GM19240 (cell line): ENCODE measurements around the gene CREBBP.

Experiments used
- DNase-seq: peaks from one replicate; pipeline ENCODE4 v3.0.0; 2011; ENCODE audit warnings: low spot score; ENCODE audit not compliant: insufficient read length

Gene CREBBP

GRCh38 chr16:3856367-3857141 lies 24.0 kb downstream of the CREBBP start:
- DNase-seq: no peak

GRCh38 chr16:3854750-3855541 lies 25.6 kb downstream of the CREBBP start:
- DNase-seq: no peak

GRCh38 chr16:3850544-3850899 lies 30.0 kb downstream of the CREBBP start:
- DNase-seq: no peak

DNA sequence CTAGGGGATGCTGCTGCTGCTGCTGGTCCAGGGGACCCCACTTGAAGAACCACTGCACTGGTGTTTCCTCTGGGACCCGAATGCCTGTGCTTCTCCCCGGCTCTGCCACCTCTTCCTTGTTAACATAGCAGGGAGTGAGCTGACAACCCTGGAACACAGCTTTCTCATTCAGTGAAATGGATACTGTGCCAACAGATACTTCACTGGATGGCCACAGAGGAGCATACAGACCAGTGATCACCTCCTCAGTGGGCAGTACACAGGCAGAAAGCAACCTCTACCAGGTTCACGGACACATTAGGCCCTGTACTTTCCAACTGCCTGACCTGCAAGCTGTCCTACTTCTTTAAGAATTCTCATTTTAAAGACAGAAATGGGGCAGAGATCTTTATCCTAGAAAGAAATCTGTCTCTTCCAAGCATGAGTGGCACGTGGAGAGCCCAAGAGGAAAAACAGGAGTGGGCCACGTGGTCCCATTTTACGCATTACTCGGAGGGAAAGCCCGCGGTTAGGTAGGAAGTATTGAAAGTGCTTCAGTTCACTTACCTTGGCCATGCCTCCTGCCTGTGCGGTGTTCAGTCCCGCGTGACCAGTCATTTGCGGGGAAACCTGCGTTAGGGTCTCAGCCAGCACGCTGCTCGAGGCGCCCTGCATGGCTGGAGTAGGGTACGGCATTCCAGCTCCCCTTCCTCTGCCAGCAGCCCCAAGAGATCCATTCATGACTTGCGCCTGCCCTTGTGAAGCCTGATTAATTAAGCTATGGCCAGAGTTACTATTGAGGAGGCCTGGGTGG lies 30.6 kb downstream of the CREBBP start:
- DNase-seq: no peak

DNA sequence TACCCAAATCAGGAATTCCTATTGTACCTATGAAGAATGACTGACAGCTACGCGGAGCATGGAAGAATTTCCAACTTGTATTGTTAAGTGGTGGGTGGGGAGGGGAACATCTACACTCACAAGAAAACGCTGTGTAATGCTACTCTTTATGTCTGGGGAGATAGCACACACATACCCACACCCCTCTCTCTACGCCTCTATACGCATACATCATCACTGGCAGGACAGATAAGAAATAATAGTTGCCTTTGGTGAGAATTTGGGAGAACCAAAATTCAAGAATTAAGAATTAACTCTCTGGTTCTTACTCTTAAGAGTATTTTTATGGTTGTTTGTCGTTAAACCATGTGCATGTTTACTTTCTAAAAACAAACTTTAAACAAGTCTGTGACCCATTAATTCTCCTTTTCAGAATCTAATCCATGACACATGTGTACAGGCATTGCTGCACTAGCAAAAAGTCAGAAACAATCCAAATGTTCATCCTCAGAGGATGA lies 33.9 kb downstream of the CREBBP start:
- DNase-seq: no peak

DNA sequence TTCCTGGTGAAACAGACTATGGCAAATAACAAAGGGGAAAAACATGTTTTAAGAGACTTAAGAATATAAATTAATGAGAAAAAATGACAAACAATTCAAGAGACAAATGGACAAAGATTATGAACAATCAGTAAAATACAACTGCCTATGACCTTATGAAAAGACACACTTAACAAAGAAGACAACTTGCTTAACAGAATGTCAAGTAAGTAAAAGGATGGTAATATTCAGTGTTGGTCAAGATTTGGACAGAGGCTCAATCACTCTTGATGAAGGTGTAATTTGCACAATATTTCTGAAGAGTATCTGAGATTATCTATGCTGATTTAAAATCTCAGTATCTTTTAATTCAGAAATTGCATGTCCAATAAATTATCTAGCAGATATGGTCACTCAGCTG lies 34.4 kb downstream of the CREBBP start:
- DNase-seq: no peak

GRCh38 chr16:3842994-3843393 lies 37.5 kb downstream of the CREBBP start:
- no peak for DNase-seq

DNA sequence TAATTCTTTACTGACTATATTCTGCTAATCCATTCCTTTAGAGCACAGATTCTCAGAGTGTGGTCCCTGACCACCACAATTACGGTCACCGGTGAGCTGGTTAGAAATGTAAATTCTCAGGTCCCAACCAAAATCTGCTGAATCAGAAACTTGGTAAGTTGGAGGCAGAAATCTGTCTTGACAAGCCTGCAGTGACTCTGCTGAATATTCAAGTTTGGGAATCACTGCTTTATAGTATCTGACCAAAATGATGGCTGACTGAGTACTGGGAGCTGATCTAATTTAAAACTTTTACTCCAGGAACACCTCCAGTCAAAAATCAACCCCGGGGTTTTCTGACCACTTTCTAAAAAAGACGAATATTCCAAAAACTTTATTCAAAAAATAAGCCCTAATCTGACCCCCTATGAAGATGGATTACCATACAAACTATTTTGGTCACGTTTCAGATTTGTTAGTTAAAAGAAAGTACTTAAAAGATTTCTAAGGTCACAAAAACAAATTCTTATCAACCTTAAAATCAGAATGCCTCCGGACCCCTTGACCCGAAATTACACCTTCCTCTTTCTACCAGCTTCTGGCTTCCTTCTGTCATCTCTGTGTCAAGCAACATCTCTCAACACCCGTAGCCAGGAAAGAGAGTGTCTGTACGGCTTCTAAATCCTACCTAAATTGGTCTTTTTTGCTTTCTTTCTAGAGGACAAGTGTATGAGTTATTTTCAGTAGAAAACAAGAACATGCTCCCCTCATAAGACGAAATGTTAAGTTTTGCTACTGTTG lies 38.6 kb downstream of the CREBBP start:
- DNase-seq: no peak

- DNase-seq: no peak
These were observed 40.9 kb downstream of the CREBBP start for GRCh38 chr16:3839402-3840184.

- DNase-seq: no peak
These were observed 41.7 kb downstream of the CREBBP start for GRCh38 chr16:3838600-3839401.

GRCh38 chr16:3837851-3838586 lies 42.5 kb downstream of the CREBBP start:
- no peak for DNase-seq

DNA sequence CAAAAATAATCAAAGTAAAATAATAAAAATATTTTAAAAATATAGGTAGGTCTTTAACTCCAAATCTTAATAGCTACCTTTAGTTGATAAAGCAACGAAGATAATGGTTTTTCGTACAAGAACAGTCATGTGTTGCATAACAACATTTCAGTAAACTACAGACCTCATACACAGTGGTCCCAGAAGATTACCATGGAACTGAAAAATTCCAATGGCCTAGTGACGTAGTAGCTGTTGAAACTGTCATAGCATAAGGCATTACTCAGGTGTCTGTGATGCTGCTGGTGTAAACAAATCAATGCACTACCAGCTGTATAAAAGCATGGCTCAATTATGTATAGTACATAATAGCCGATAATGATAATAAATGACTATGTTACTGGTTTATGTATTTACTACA lies 43.9 kb downstream of the CREBBP start:
- no peak for DNase-seq

DNA sequence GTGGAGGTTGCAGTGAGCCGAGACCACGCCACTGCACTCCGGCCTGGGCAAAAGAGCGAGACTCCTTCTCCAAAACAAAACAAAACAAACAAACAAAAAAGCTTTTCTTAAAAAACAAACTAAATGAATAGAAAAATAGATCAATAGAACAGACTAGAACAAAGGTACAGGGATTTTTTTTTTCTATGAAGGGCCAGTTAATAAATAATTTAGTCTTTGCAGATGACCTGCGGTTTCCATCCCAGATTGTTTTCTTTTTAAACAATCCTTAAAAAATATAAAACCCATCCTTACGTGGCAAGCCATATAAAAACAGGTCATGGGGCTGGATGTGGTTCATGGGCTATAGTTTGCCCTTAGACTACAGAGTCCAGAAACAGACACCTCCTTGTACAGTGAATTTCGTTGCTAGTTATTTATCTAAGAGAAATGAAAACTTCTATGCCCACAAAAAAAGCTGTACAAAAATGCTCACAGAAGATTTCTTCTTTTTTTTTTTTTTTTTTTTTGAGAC lies 45.4 kb downstream of the CREBBP start:
- DNase-seq: no peak

GRCh38 chr16:3832668-3833067 lies 47.8 kb downstream of the CREBBP start:
- no peak for DNase-seq

GRCh38 chr16:3830625-3831254 lies 49.8 kb downstream of the CREBBP start:
- DNase-seq: no peak

DNA sequence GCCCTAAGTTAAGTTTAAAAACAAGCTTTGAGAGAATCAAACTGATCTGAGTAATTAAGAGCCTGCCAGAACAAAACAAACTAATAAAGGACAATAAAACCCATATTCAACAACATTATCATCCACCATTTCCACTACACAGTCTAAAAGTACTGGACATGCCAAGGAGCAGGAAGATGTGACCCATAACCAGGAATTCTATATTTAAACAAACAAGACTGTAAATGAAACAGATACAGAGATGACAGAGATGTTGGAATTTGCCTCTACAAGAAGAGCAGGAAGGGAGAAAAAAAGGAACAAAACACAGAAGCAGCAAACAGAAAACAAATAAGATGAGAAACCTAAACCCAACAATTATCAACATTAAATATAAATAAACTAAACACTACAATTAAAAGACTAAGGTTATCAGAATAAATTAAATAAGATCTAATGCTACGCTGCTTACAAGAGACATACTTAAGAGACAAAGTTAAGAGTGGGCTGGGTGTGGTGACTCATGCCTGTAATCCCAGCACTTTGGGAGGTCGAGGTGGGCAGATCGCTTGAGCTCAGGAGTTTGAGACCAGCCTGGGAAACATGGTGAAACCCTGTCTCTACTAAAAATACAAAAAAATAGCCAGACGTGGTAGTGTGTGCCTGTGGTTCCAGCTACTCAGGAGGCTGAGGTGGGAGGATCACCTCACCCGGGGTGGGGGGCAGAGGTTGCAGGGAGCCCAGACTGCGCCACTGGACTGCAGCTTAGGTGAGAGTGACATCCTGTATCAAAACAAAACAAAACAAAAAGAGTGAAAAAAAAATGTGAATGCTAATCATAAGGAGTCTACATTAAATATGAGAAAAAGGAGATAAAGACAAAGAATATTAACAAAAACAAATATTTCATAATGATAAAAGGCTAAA lies 50.6 kb downstream of the CREBBP start:
- no peak for DNase-seq

DNA sequence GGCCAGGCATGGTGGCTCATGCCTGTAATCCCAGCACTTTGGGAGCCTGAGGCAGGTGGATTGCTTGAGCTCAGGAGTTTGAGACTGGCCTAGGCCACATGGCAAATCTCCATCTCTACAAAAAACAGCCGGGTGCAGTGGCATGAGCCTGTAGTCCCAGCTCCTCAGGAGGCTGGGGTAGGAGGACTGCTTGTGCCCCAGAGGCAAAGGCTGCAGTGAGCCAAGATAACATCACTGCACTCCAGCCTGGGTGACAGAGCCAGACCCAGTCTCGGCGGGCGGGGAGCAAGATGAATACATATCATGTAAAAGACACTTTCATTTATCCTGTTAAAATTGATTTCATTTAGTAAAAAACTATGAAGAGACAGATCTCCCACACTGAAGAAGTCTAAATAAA lies 54.6 kb downstream of the CREBBP start:
- DNase-seq: no peak
